HG03354 (cell line): ENCODE measurements around the gene FHIT.

ENCODE experiments used
- ATAC-seq: cut with Tn5 transposase; IDR thresholded peaks from one replicate; pipeline ENCODE4 v1.9.1; 2021; ENCODE audit warnings: mild to moderate bottlenecking; ENCODE audit not compliant: unreplicated experiment, poor library complexity, severe bottlenecking

FHIT gene

GRCh38 chr3:60045686-60046085, 1205.6 kb downstream of the FHIT start:
- no peak for ATAC-seq

DNA sequence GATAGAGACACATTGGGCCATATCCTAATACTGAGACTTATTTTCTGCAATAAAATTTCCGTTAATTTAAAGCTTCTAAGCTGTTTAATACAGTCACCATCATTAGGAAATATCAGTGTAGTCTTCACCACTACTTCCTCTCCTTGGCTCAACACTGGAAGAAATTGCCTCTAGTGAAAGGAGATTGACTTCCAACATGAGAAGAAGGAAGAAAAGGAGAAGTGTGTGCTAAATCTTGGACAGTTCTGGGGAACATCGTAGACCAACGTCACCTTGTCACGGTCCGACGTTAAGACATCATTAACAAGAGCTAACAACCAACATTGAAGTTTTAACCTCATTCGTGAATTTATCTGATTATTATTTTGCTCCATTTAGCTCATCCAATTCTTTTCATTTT, 1214.4 kb downstream of the FHIT start:
- ATAC-seq, result no peak

- no peak for ATAC-seq
These were observed 1217.3 kb downstream of the FHIT start for GRCh38 chr3:60033901-60034453.

DNA sequence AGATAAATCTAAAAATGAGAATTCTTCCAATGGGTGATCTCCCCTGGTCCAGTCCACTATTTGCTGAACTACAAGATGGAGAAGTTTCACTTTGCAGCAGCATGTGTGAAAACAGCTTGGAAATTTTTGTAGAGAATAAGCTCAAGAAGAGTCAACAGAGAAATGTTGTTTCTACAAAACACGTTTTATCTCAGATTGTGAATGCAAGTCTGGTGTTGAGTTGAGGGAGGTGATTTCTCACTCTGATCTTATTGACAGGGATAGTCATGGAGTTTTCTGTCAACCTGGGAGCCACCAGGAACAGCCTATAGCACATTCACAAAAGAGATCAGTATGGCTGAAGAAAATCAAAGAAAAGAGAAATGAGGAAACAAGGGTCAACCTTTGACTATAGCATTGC, 1220.3 kb downstream of the FHIT start:
- ATAC-seq, result no peak

DNA sequence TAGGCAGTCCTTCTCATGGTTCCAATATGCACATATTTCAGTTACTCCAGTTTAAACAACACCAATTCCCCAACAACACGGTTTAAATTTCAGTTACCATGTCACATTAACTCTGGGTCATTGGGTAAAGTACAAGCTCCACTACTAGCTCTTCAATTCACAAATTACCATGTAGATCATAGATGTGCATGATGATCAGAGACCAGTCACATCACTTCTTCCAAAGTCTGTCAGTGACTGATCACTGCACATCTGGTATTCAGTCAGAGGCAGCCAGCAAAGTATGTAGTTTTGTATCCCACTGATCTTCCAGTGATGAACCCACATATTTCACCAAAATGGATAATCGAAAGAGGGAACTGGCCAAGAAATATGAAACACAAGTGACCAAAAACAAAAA, 1223.0 kb downstream of the FHIT start:
- ATAC-seq, result no peak

DNA sequence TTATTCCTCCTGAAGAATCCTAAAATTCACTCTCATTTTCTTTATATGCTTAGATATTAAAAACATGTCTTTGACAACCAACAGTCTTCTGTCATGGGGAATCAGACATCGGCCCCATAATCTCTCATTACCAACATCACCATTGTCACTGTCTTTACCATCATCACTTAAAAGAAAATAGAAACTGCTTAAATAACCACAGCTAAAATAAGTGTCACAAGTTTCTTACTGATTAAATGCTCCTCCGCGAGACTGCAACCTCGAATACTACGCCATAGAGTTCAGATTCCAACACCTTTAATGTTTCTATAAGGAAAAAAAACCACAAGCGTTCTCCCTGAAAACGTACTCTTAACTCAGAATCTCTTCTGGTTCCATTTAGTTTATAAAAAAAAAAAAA, 1223.9 kb downstream of the FHIT start:
- no peak for ATAC-seq

GRCh38 chr3:60025096-60026050, 1225.9 kb downstream of the FHIT start:
- no peak for ATAC-seq

DNA sequence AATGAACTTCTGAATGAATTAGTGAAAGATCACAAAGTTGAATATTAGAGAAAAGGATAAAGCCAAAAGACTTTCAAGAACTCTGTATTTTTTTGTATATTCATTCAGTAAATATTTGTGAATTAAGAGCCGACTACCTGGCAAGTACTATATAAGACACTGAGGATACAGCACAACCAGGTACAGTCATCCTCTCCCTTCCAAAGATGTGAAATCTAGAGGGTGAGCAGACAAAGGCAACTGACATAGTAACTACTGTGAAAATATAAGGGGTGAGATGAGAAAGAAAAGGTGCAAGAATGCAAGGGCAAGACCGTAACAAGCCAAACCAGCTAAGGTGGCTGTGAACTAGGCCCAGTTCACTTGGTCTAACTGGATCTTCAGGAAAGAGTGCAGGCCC, 1226.9 kb downstream of the FHIT start:
- ATAC-seq, result no peak

DNA sequence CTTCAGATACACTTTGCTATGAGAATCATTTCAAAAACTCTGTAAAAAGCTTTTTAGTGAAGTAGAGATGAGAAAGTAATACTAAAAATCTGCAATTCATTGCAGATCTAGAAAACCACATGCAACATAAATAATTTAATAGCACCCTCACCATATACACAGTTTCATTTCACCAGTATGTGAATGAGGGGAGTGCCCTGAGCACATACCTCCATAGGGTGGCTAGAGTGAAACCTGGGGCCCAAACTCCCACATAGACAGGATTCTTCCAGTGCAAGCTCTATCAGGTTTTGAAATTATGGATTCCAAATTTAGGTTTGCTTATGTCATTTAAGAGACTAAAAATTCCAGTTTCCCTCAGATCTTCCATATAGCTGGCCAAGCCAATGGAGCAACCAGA, 1228.1 kb downstream of the FHIT start:
- no peak for ATAC-seq

DNA sequence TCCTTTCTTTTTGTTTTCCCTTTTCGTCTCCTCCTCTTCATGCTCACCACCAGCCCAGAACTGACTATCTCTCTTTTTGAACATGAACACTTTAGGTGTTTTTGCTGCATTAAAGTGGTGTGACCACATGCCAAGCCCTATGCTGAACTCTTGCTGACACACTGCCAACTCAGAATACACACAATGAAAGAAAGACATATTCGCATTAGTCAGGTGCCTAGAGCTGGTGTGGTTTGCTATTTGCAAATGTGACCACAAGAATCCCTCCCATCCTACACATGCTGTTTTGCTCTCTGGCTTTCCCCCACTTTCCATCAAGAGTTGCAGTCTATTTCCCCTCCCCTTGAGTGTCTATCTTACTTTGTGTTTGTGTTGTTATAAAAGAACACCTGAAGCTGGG, 1233.6 kb downstream of the FHIT start:
- peak; percentile 44 for ATAC-seq

DNA sequence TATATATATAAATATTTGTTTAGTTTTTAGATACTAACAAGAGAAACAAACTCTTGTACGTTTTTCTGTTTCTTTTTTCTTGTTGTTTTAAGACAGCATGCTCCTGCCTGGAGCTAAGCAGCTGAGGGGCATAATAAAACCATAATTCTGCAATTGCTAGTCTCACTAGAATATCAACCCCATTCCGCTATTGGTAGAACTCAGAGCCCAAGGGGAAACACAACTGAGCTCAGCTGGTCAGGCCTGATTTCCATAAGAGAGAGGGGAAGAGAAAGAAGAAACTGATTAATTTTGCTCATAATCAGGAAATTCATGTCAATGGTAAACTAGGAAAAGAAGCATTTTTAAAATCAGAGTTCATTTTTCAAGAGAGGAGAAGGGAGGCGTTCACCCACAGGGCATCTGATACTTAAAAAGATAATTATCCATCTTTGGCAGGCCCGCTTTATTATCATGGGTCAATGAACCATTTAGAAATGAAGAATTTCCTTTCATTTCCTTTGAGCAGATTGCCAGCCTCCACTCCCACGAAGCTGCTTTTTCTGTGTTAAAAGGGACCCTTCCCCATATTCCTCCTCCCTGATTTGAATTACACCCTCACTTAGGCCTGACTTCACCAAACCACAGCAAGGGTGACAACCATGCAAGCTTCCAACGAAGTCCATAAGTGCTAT, 1236.1 kb downstream of the FHIT start:
- no peak for ATAC-seq

GRCh38 chr3:60013241-60013640, 1238.0 kb downstream of the FHIT start:
- ATAC-seq, result no peak

GRCh38 chr3:60011218-60011617, 1240.0 kb downstream of the FHIT start:
- ATAC-seq, result no peak

- peak; percentile 92 for ATAC-seq
These were observed 1240.5 kb downstream of the FHIT start for GRCh38 chr3:60010781-60011180.

DNA sequence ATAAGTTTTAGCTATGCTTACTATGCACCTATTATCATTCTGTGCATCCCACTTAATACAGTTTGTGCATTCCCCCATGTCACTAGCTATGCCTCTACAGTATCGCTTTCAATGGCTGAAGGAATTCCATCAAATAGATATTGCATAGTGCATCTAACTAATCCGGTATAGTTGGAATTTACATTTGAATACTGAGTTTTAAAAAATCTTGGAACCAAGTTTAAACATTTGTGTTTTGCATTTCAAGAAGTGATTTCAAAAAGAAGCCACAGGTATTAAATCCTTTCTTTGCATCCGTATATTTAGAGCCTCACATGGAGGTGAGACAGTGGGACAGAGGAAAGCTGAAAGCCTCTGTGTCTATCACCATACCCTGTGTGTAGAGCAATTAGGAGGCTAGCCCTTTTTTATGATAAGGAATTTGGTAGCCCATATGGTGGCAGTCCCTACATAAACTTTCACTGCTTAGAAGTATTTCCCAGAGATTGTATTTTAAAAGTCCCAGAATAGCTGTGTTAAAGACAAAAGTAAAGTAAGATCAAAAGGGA, 1241.2 kb downstream of the FHIT start:
- no peak for ATAC-seq

- ATAC-seq, result no peak
These were observed 1249.9 kb downstream of the FHIT start for GRCh38 chr3:60001369-60001768.

- ATAC-seq, result no peak
These were observed 1250.7 kb downstream of the FHIT start for GRCh38 chr3:60000311-60001105.

- no peak for ATAC-seq
These were observed 1253.2 kb downstream of the FHIT start for GRCh38 chr3:59998058-59998457.

DNA sequence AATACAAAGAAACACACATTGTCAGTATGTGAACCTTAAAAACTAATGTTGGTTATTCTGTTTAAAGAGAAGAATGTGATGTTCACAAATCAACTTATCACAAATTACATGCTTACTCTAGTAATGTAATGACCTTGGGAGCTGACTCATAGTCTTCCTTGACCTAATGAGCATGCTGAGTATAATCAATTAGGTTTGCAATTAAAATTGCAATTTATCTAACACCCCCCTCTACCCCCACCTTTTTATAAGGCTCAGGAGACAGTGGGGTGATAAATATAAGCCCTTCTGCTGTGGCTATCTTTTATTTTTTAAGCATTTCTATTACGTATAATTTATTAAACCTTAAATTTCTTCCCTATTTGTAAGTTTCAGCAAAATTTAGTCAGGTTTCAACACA, 1253.7 kb downstream of the FHIT start:
- ATAC-seq, result no peak

- no peak for ATAC-seq
These were observed 1255.2 kb downstream of the FHIT start for GRCh38 chr3:59996056-59996455.
